ENCODE measurements around the gene LYRM2.
"Not testable (repeated sequence)": the region's sequence is repeated elsewhere in the genome, so short reads cannot be mapped to it uniquely, and the experiment has no call there.

- not testable (repeated sequence) for TF ChIP-seq CTCF (IDR thresholded peaks at IDR 0.05; ENCODE audit: low read length); EZH2 (optimal IDR thresholded peaks at IDR 0.05; ENCODE audit: low read depth, low read length)
Observed at GRCh38 chr6:89641581-89641980, 3.0 kb upstream of the LYRM2 start.

Measured in MM.1S (cell line).